ENCODE measurements around the gene WWOX. TPM values are rescaled to one million over a fixed set of nuclear protein-coding genes. Genes with fewer than 3 reads are reported as not detected.
A peak's percentile ranks its signal among the peaks of the same experiment; 100 is the strongest.

Gene WWOX
- total and polyA plus RNA-seq, 2 of the 13 experiments (the other 11 are each of a cell fraction or from before 2014, with no cell fraction given) = 9.1 to 37.4 TPM

GRCh38 chr16:78462288-78463208 lies 363.1 kb downstream of the WWOX start:
- Histone ChIP-seq H3K9ac (ENCODE audit: insufficient read depth, low read depth, low read length) (peak overlapping the region; percentile 7; the same call in 1 of the 2 replicates), H3K27ac (ENCODE audit: extremely low read length, insufficient read depth, low read length) (peak overlapping the region; percentile 4), H3K4me2 (ENCODE audit: low read depth, low read length) (peak overlapping the region; percentile 77), H3K79me2 (ENCODE audit: insufficient read depth, low read length) (no peaks in the 10 kb centered on the region), H4K20me1 (ENCODE audit: insufficient read depth, low read length) (no peaks in the 10 kb centered on the region), H3K4me1 (ENCODE audit: insufficient read depth, low read length) (peaks cover 52% of the 10 kb centered on the region), H3K27me3 (ENCODE audit: control insufficient read depth in 1 of 2, insufficient read depth in 2 of 2, low read length in 2 of 2) (no peaks in the 10 kb centered on the region), H2AFZ (ENCODE audit: low read length) (no peak overlapping the region), H3K4me3 (replicated peaks in 1 of 3; ENCODE audit: insufficient read depth in 1 of 3, low read depth in 2 of 3, low read length in 3 of 3) (peak overlapping the region; percentile 22 to 60 (median 50)), H3K36me3 (replicated peaks in 1 of 2; ENCODE audit: control insufficient read depth in 1 of 2, insufficient read depth in 2 of 2, low read length in 2 of 2) (no peaks in the 10 kb centered on the region), H3K9me3 (ENCODE audit: low read length) (no peaks in the 10 kb centered on the region; the same call in 1 of the 2 replicates)
- peak; percentile 48 for DNase-seq (ENCODE audit: low spot score)
- ChIA-PET POLR2A (interaction anchor here (1.1 to 1.7 kb wide), 2 partner anchors 19 to 272 kb away, joined by 3 to 5 read pairs; no protein-coding TSS in a partner anchor), CTCF (ENCODE audit: low intra/inter-chr PET ratio, low total read pairs) (no interaction called here)
- intact Hi-C loops (cut with micrococcal nuclease; ENCODE audit: unreplicated experiment) = loop anchor here (1.0 kb wide), 1 partner anchor 18 kb away; no protein-coding TSS in a partner anchor
- 41% methylated on average over 24 of the region's 24 CpGs for WGBS (ENCODE audit: low lambda C conversion rate)
- ATAC-seq = peak; percentile 72
- in situ Hi-C loops (cut with HindIII; ENCODE audit: extremely low pct_ligation_motif_present, low pct_unique_long_range_greater_than_20kb) = no loop called here
- no TSS peak for BruUV-seq (replicated peaks)
- peak; percentile 61 for FAIRE-seq
- TF ChIP-seq NFIC (IDR thresholded peaks at IDR 0.05; ENCODE audit: low read length) = no peak
- peak; percentile 69; the same call in 1 of the 2 replicates for TF ChIP-seq ONECUT2 (CRISPR knock-in tag; IDR thresholded peaks at IDR 0.05)
- TF ChIP-seq SMYD3 (CRISPR knock-in tag; IDR thresholded peaks at IDR 0.05) = 0 out of 2 replicates have a peak, but pooled peaks have one; percentile 28
- no peak for TF ChIP-seq CBX2 (IDR thresholded peaks at IDR 0.05; ENCODE audit: low read depth, low read length)
- TF ChIP-seq CBX2 (CRISPR knock-in tag; IDR thresholded peaks at IDR 0.05; ENCODE audit: low read depth) = no peak
- 0 out of 2 replicates have a peak, but pooled peaks have one; percentile 35 for TF ChIP-seq ISL2 (CRISPR knock-in tag; IDR thresholded peaks at IDR 0.05)
- no peak for TF ChIP-seq ZNF513 (CRISPR knock-in tag; conservative IDR thresholded peaks at IDR 0.05)
- TF ChIP-seq ZBTB7B (CRISPR knock-in tag; IDR thresholded peaks at IDR 0.05) = 0 out of 2 replicates have a peak, but pooled peaks have one; percentile 8
- 0 out of 2 replicates have a peak, but pooled peaks have one; percentile 33 for TF ChIP-seq TBX2 (CRISPR knock-in tag; IDR thresholded peaks at IDR 0.05; ENCODE audit: borderline replicate concordance)
- TF ChIP-seq HNF4A (CRISPR knock-in tag; IDR thresholded peaks at IDR 0.05) = peak; percentile 56
- TF ChIP-seq, protein P1, sequence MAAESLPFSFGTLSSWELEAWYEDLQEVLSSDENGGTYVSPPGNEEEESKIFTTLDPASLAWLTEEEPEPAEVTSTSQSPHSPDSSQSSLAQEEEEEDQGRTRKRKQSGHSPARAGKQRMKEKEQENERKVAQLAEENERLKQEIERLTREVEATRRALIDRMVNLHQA (CRISPR knock-in tag; IDR thresholded peaks at IDR 0.05) = no peak
- 0 out of 2 replicates have a peak, but pooled peaks have one; percentile 42 for TF ChIP-seq ZNF430 (CRISPR knock-in tag; IDR thresholded peaks at IDR 0.05)
- 0 out of 2 replicates have a peak, but pooled peaks have one; percentile 46 for TF ChIP-seq ZNF136 (CRISPR knock-in tag; IDR thresholded peaks at IDR 0.05; ENCODE audit: low read depth)
- TF ChIP-seq, protein P2, sequence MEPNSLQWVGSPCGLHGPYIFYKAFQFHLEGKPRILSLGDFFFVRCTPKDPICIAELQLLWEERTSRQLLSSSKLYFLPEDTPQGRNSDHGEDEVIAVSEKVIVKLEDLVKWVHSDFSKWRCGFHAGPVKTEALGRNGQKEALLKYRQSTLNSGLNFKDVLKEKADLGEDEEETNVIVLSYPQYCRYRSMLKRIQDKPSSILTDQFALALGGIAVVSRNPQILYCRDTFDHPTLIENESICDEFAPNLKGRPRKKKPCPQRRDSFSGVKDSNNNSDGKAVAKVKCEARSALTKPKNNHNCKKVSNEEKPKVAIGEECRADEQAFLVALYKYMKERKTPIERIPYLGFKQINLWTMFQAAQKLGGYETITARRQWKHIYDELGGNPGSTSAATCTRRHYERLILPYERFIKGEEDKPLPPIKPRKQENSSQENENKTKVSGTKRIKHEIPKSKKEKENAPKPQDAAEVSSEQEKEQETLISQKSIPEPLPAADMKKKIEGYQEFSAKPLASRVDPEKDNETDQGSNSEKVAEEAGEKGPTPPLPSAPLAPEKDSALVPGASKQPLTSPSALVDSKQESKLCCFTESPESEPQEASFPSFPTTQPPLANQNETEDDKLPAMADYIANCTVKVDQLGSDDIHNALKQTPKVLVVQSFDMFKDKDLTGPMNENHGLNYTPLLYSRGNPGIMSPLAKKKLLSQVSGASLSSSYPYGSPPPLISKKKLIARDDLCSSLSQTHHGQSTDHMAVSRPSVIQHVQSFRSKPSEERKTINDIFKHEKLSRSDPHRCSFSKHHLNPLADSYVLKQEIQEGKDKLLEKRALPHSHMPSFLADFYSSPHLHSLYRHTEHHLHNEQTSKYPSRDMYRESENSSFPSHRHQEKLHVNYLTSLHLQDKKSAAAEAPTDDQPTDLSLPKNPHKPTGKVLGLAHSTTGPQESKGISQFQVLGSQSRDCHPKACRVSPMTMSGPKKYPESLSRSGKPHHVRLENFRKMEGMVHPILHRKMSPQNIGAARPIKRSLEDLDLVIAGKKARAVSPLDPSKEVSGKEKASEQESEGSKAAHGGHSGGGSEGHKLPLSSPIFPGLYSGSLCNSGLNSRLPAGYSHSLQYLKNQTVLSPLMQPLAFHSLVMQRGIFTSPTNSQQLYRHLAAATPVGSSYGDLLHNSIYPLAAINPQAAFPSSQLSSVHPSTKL (CRISPR knock-in tag; IDR thresholded peaks at IDR 0.05) = 0 out of 2 replicates have a peak, but pooled peaks have one; percentile 33
- no peak for TF ChIP-seq RARG (CRISPR knock-in tag; IDR thresholded peaks at IDR 0.05; ENCODE audit: low read depth)
- TF ChIP-seq ZNF121 (CRISPR knock-in tag; IDR thresholded peaks at IDR 0.05) = no peak
- 0 out of 2 replicates have a peak, but pooled peaks have one; percentile 49 for TF ChIP-seq PHF21A (CRISPR knock-in tag; IDR thresholded peaks at IDR 0.05)
- TF ChIP-seq ZSCAN25 (CRISPR knock-in tag; IDR thresholded peaks at IDR 0.05) = peak; percentile 30; the same call in 1 of the 2 replicates
- TF ChIP-seq TAF1 (CRISPR knock-in tag; IDR thresholded peaks at IDR 0.05) = peak; percentile 4; the same call in 1 of the 2 replicates
